HG03039 (cell line): ENCODE measurements around the gene S100A6.

Experiments used
- ATAC-seq: cut with Tn5 transposase; IDR thresholded peaks from one replicate; pipeline ENCODE4 v1.9.1; 2021; ENCODE audit warnings: mild to moderate bottlenecking, moderate library complexity; ENCODE audit not compliant: unreplicated experiment

S100A6 gene

GRCh38 chr1:153507926-153508583 is 27.7 kb downstream of the S100A6 start:
- no peak for ATAC-seq

- no peak for ATAC-seq
These were observed 28.9 kb downstream of the S100A6 start for GRCh38 chr1:153506831-153507413.

GRCh38 chr1:153506386-153506785 is 29.4 kb downstream of the S100A6 start:
- no peak for ATAC-seq

- no peak for ATAC-seq
These were observed 30.2 kb downstream of the S100A6 start for GRCh38 chr1:153505576-153505975.

- no peak for ATAC-seq
These were observed 32.0 kb downstream of the S100A6 start for GRCh38 chr1:153503766-153504165.

GRCh38 chr1:153498746-153499145 is 37.0 kb downstream of the S100A6 start:
- ATAC-seq: no peak

GRCh38 chr1:153495536-153495935 is 40.3 kb downstream of the S100A6 start:
- no peak for ATAC-seq

GRCh38 chr1:153494976-153495535 is 40.7 kb downstream of the S100A6 start:
- ATAC-seq: no peak

- no peak for ATAC-seq
These were observed 42.3 kb downstream of the S100A6 start for GRCh38 chr1:153493343-153493960.

GRCh38 chr1:153490272-153491051 is 45.3 kb downstream of the S100A6 start:
- no peak for ATAC-seq

- ATAC-seq: no peak
These were observed 47.1 kb downstream of the S100A6 start for GRCh38 chr1:153488731-153489130.

- ATAC-seq: no peak
These were observed 48.1 kb downstream of the S100A6 start for GRCh38 chr1:153487707-153488106.

GRCh38 chr1:153485863-153486262 is 49.9 kb downstream of the S100A6 start:
- ATAC-seq: no peak
